Stimulated activated CD4-positive, alpha-beta T cell treated with anti-CD3 and anti-CD28 coated beads, Interleukin-2, amount 100 ng/mL, for 24 hours (primary cell): ENCODE data around the gene LGR6.

Source experiments
- DNase-seq, 2 donors: peaks; one replicate each; pipeline ENCODE4 v3.0.0-alpha.2; 2020

The LGR6 gene

GRCh38 chr1:202268032-202268431 is 74.4 kb downstream of the LGR6 start:
- no peak for DNase-seq

- DNase-seq: no peak
These were observed 75.2 kb downstream of the LGR6 start for GRCh38 chr1:202268817-202269216.

- DNase-seq: no peak
These were observed 77.3 kb downstream of the LGR6 start for GRCh38 chr1:202270871-202271326.

GRCh38 chr1:202272103-202272845 is 78.7 kb downstream of the LGR6 start:
- no peak for DNase-seq

- DNase-seq: peak; percentile 37 to 55
These were observed 81.0 kb downstream of the LGR6 start for GRCh38 chr1:202274611-202275010.

- DNase-seq: no peak
These were observed 81.6 kb downstream of the LGR6 start for GRCh38 chr1:202275061-202275770.

- DNase-seq: peak in 1 of 2 donors; percentile 4
These were observed 82.6 kb downstream of the LGR6 start for GRCh38 chr1:202276081-202276715.

- peak in 1 of 2 donors; percentile 1 for DNase-seq
These were observed 83.3 kb downstream of the LGR6 start for GRCh38 chr1:202276920-202277319.

- DNase-seq: no peak
These were observed 85.2 kb downstream of the LGR6 start for GRCh38 chr1:202278751-202279150.

GRCh38 chr1:202279806-202280205 is 86.2 kb downstream of the LGR6 start:
- DNase-seq: no peak

- no peak for DNase-seq
These were observed 87.0 kb downstream of the LGR6 start for GRCh38 chr1:202280595-202280994.

- no peak for DNase-seq
These were observed 87.9 kb downstream of the LGR6 start for GRCh38 chr1:202281316-202282024.

GRCh38 chr1:202282025-202282371 is 88.4 kb downstream of the LGR6 start:
- no peak for DNase-seq

GRCh38 chr1:202282596-202283283 is 89.1 kb downstream of the LGR6 start:
- no peak for DNase-seq

GRCh38 chr1:202283379-202283844 is 89.8 kb downstream of the LGR6 start:
- DNase-seq: peak in 1 of 2 donors; percentile 16

GRCh38 chr1:202283991-202284390 is 90.4 kb downstream of the LGR6 start:
- no peak for DNase-seq

GRCh38 chr1:202285908-202286307 is 92.3 kb downstream of the LGR6 start:
- DNase-seq: no peak

- DNase-seq: no peak
These were observed 93.1 kb downstream of the LGR6 start for GRCh38 chr1:202286622-202287097.

- DNase-seq: no peak
These were observed 93.6 kb downstream of the LGR6 start for GRCh38 chr1:202287196-202287595.

- DNase-seq: no peak
These were observed 94.6 kb downstream of the LGR6 start for GRCh38 chr1:202288177-202288576.

- no peak for DNase-seq
These were observed 95.4 kb downstream of the LGR6 start for GRCh38 chr1:202289009-202289408.

GRCh38 chr1:202291001-202291400 is 97.4 kb downstream of the LGR6 start:
- DNase-seq: no peak
